MCF 10A (cell line): ENCODE data around the gene EMX1. TPM values are rescaled to one million over a fixed set of nuclear protein-coding genes. Genes with fewer than 3 reads are reported as not detected.

ENCODE experiments used
- BruUV-seq: library from RNA; stranded (reverse); fragments of 400-500 nt; replicated peaks from 2 replicates; lab custom pipeline; 2021; lab: Mats Ljungman, UMichigan
- CTCF ChIA-PET: fragments of 300-600 bp; sonication (Branson Sonifier 250); formaldehyde crosslinking; extraction: SDS; loops from one replicate; lab custom pipeline; 2021; ENCODE audit warnings: antibody characterized with exemption, inconsistent platforms; lab: Yijun Ruan, JAX
- POLR2A ChIA-PET: fragments of 300-600, 350-650 bp; sonication (Branson Sonifier 250); formaldehyde crosslinking; extraction: SDS; loops from one replicate; lab custom pipeline; 2020; ENCODE audit warnings: antibody characterized with exemption, inconsistent platforms; lab: Yijun Ruan, JAX
- DNase-seq: peaks from one replicate; pipeline ENCODE4 v3.0.0-alpha.2; 2018; ENCODE audit not compliant: unreplicated experiment
- H3K27ac Mint-ChIP-seq: one replicate; pipeline ENCODE4 v1.8.0; 2022; ENCODE audit warnings: mild to moderate bottlenecking, low read depth, mixed read lengths; ENCODE audit not compliant: unreplicated experiment
- H3K27me3 Mint-ChIP-seq: one replicate; pipeline ENCODE4 v1.8.0; 2022; ENCODE audit warnings: mixed read lengths; ENCODE audit not compliant: insufficient read depth, unreplicated experiment
- H3K36me3 Mint-ChIP-seq: one replicate; pipeline ENCODE4 v1.8.0; 2022; ENCODE audit warnings: mild to moderate bottlenecking, moderate library complexity, mixed read lengths; ENCODE audit not compliant: insufficient read depth, unreplicated experiment
- H3K4me1 Mint-ChIP-seq: one replicate; pipeline ENCODE4 v1.8.0; 2022; ENCODE audit warnings: mixed read lengths; ENCODE audit not compliant: insufficient read depth, unreplicated experiment
- H3K4me3 Mint-ChIP-seq: one replicate; pipeline ENCODE4 v1.8.0; 2022; ENCODE audit warnings: mild to moderate bottlenecking, moderate library complexity, mixed read lengths; ENCODE audit not compliant: unreplicated experiment
- H3K9me3 Mint-ChIP-seq: one replicate; pipeline ENCODE4 v1.8.0; 2022; ENCODE audit warnings: mixed read lengths; ENCODE audit not compliant: unreplicated experiment
- CTCF ChIP-seq: fragments of 200-600 bp; IDR thresholded peaks from one replicate; pipeline ENCODE4 v1.8.0; 2022; ENCODE audit warnings: antibody characterized with exemption, mild to moderate bottlenecking; ENCODE audit not compliant: unreplicated experiment
- intact Hi-C: fragments of 100-400 bp; cut with micrococcal nuclease; formaldehyde crosslinking; loops from 2 replicates; pipeline ENCODE4 v1.14.1; 2022
- total RNA-seq: library from RNA; stranded (reverse); gene quantifications from 2 replicates; pipeline ENCODE4 v1.2.3, GENCODE V29; 2022

Gene EMX1
- total RNA-seq, 1 experiment from 2014 or later = not detected

- no TSS peak for BruUV-seq
- no peak overlapping the region for H3K4me3 Mint-ChIP-seq
- no peaks in the 10 kb centered on the region for H3K9me3 Mint-ChIP-seq
- peaks cover 73% of the 10 kb centered on the region for H3K27me3 Mint-ChIP-seq
- intact Hi-C loops = no loop called here
- ChIA-PET CTCF (interaction anchor here (0.7 to 1.4 kb wide), 3 partner anchors 15 to 45 kb away, joined by 3 to 5 read pairs (median 3); no protein-coding TSS in a partner anchor), POLR2A (no interaction called here)
- H3K36me3 Mint-ChIP-seq = no peaks in the 10 kb centered on the region
- TF ChIP-seq CTCF = no peak
- no peaks in the 10 kb centered on the region for H3K4me1 Mint-ChIP-seq
- no peak for DNase-seq
- H3K27ac Mint-ChIP-seq = no peak overlapping the region
These were observed 8.6 kb upstream of the EMX1 start for GRCh38 chr2:72908741-72909140.

- H3K4me1 Mint-ChIP-seq = peaks cover 6% of the 10 kb centered on the region
- no peak overlapping the region for H3K4me3 Mint-ChIP-seq
- no peak for TF ChIP-seq CTCF
- intact Hi-C loops = no loop called here
- peaks cover 72% of the 10 kb centered on the region for H3K27me3 Mint-ChIP-seq
- CTCF ChIA-PET = no interaction called here
- POLR2A ChIA-PET = no interaction called here
- no peak for DNase-seq
- H3K27ac Mint-ChIP-seq = no peak overlapping the region
- no TSS peak for BruUV-seq
- H3K36me3 Mint-ChIP-seq = no peaks in the 10 kb centered on the region
- no peaks in the 10 kb centered on the region for H3K9me3 Mint-ChIP-seq
These were observed 6.1 kb upstream of the EMX1 start for GRCh38 chr2:72911256-72911655.

GRCh38 chr2:72913486-72914205, 3.7 kb upstream of the EMX1 start:
- no peak for TF ChIP-seq CTCF
- CTCF ChIA-PET = interaction anchor here (0.7 to 1.4 kb wide), 2 partner anchors 14 to 21 kb away, joined by 3 to 4 read pairs; no protein-coding TSS in a partner anchor
- peaks cover 6% of the 10 kb centered on the region for H3K4me1 Mint-ChIP-seq
- no peaks in the 10 kb centered on the region for H3K9me3 Mint-ChIP-seq
- H3K27ac Mint-ChIP-seq = no peak overlapping the region
- H3K36me3 Mint-ChIP-seq = no peaks in the 10 kb centered on the region
- intact Hi-C loops = no loop called here
- H3K27me3 Mint-ChIP-seq = peaks cover 69% of the 10 kb centered on the region
- no peak for DNase-seq
- POLR2A ChIA-PET = no interaction called here
- no peak overlapping the region for H3K4me3 Mint-ChIP-seq
- no TSS peak for BruUV-seq

GRCh38 chr2:72914206-72914559, 3.1 kb upstream of the EMX1 start:
- H3K27me3 Mint-ChIP-seq = peaks cover 71% of the 10 kb centered on the region
- no peaks in the 10 kb centered on the region for H3K9me3 Mint-ChIP-seq
- DNase-seq = no peak
- POLR2A ChIA-PET = no interaction called here
- TF ChIP-seq CTCF = no peak
- H3K36me3 Mint-ChIP-seq = no peaks in the 10 kb centered on the region
- H3K4me3 Mint-ChIP-seq = no peak overlapping the region
- intact Hi-C loops = no loop called here
- H3K27ac Mint-ChIP-seq = no peak overlapping the region
- BruUV-seq = no TSS peak
- CTCF ChIA-PET = interaction anchor here (0.7 to 1.4 kb wide), 3 partner anchors 14 to 22 kb away, joined by 3 to 4 read pairs (median 3); no protein-coding TSS in a partner anchor
- H3K4me1 Mint-ChIP-seq = peaks cover 6% of the 10 kb centered on the region
